Activated CD8-positive, alpha-beta T cell treated with anti-CD3 and anti-CD28 coated beads for 36 hours (primary cell): ENCODE data around the gene WDR70. TPM values are rescaled to one million over a fixed set of nuclear protein-coding genes. Genes with fewer than 3 reads are reported as not detected.
"Not testable (repeated sequence)": the region's sequence is repeated elsewhere in the genome, so short reads cannot be mapped to it uniquely, and the experiment has no call there.

Experiments used
- ATAC-seq: fragments of 200-7000 bp; cut with Tn5 transposase; one replicate; pipeline ENCODE4 v1.10.0; 2021; ENCODE audit warnings: mild to moderate bottlenecking, moderate library complexity
- CTCF ChIA-PET: fragments of 350-600 bp; sonication (Branson Sonifier 250); formaldehyde crosslinking; loops from one replicate; lab custom pipeline; 2021; ENCODE audit warnings: antibody characterized with exemption; lab: Charles Lee
- POLR2A ChIA-PET: fragments of 350-600 bp; sonication (Branson Sonifier 250); formaldehyde crosslinking; loops from one replicate; lab custom pipeline; 2021; ENCODE audit warnings: antibody characterized with exemption; lab: Charles Lee
- DNase-seq: peaks from one replicate; pipeline ENCODE4 v3.0.0-alpha.2; 2020
- H3K27ac Mint-ChIP-seq: one replicate; pipeline ENCODE4 v1.8.0; 2021; ENCODE audit warnings: mild to moderate bottlenecking, mixed read lengths
- H3K27me3 Mint-ChIP-seq: one replicate; pipeline ENCODE4 v1.8.0; 2021; ENCODE audit warnings: mixed read lengths
- H3K36me3 Mint-ChIP-seq: one replicate; pipeline ENCODE4 v1.8.0; 2021; ENCODE audit warnings: low read depth, mixed read lengths
- H3K4me1 Mint-ChIP-seq: one replicate; pipeline ENCODE4 v1.8.0; 2021; ENCODE audit warnings: low read depth, mixed read lengths
- H3K4me3 Mint-ChIP-seq: one replicate; pipeline ENCODE4 v1.8.0; 2021; ENCODE audit warnings: mild to moderate bottlenecking, moderate library complexity, mixed read lengths
- H3K9me3 Mint-ChIP-seq: one replicate; pipeline ENCODE4 v1.8.0; 2021; ENCODE audit warnings: mixed read lengths
- CTCF ChIP-seq: fragments of 200-600 bp; IDR thresholded peaks from one replicate; pipeline ENCODE4 v1.8.0; 2022; ENCODE audit warnings: antibody characterized with exemption, mild to moderate bottlenecking
- intact Hi-C: fragments of 100-400 bp; cut with micrococcal nuclease; formaldehyde crosslinking; loops from one replicate; pipeline ENCODE4 v1.10.0; 2022
- total RNA-seq, 2 experiments: library from RNA; stranded (reverse); gene quantifications; one replicate each; pipeline ENCODE4 v1.2.3, GENCODE V29; 2021

Gene WDR70
- total RNA-seq, 2 experiments from 2014 or later, result 30.8 to 32.7 TPM

- no peak overlapping the region for H3K27ac Mint-ChIP-seq
- CTCF ChIA-PET, result interaction anchor here (1.8 kb wide), 1 partner anchor 13 kb away, joined by 10 read pairs; no protein-coding TSS in a partner anchor
- no peak overlapping the region for H3K4me3 Mint-ChIP-seq
- intact Hi-C loops, result no loop called here
- H3K4me1 Mint-ChIP-seq, result no peaks in the 10 kb centered on the region
- H3K27me3 Mint-ChIP-seq, result no peaks in the 10 kb centered on the region
- TF ChIP-seq CTCF, result no peak
- DNase-seq (no peak), ATAC-seq (no peak)
- H3K9me3 Mint-ChIP-seq, result no peaks in the 10 kb centered on the region
- H3K36me3 Mint-ChIP-seq, result peaks cover 16% of the 10 kb centered on the region
- POLR2A ChIA-PET, result no interaction called here
Measured at GRCh38 chr5:37400501-37400900, 21.4 kb downstream of the WDR70 start.

GRCh38 chr5:37412515-37412914 is 33.4 kb downstream of the WDR70 start:
- DNase-seq, result no peak
- POLR2A ChIA-PET, result no interaction called here
- Mint-ChIP-seq H3K4me3 (no peak overlapping the region), H3K4me1 (peaks cover 2% of the 10 kb centered on the region), H3K27ac (no peak overlapping the region), H3K36me3 (peaks cover 13% of the 10 kb centered on the region), H3K27me3 (no peaks in the 10 kb centered on the region), H3K9me3 (no peaks in the 10 kb centered on the region)
- ATAC-seq, result no peak
- no peak for TF ChIP-seq CTCF
- intact Hi-C loops, result loop anchor here (5.0 kb wide), 1 partner anchor 780 kb away; no protein-coding TSS in a partner anchor
- CTCF ChIA-PET, result interaction anchor here (0.8 to 2.4 kb wide), 27 partner anchors 8 to 780 kb away, joined by 3 to 27 read pairs (median 4); partner anchors contain the start of gene NUP155

- H3K27ac Mint-ChIP-seq, intact Hi-C loops, H3K4me1 Mint-ChIP-seq, H3K27me3 Mint-ChIP-seq, ATAC-seq, CTCF ChIA-PET, H3K4me3 Mint-ChIP-seq, H3K36me3 Mint-ChIP-seq, H3K9me3 Mint-ChIP-seq, DNase-seq, POLR2A ChIA-PET: not testable (repeated sequence)
Measured at GRCh38 chr5:37415456-37415855, 36.3 kb downstream of the WDR70 start.

- intact Hi-C loops, result no loop called here
- Mint-ChIP-seq H3K27ac (no peak overlapping the region), H3K4me3 (no peak overlapping the region), H3K27me3 (no peaks in the 10 kb centered on the region), H3K36me3 (peaks cover 8% of the 10 kb centered on the region), H3K4me1 (peaks cover 8% of the 10 kb centered on the region), H3K9me3 (no peaks in the 10 kb centered on the region)
- CTCF ChIA-PET, result no interaction called here
- no peak for TF ChIP-seq CTCF
- ATAC-seq, result no peak
- DNase-seq, result no peak
- POLR2A ChIA-PET, result no interaction called here
Measured at GRCh38 chr5:37417347-37417746, 38.2 kb downstream of the WDR70 start.

GRCh38 chr5:37424441-37424840 is 45.3 kb downstream of the WDR70 start:
- H3K27ac Mint-ChIP-seq, result no peak overlapping the region
- H3K4me1 Mint-ChIP-seq, result peaks cover 10% of the 10 kb centered on the region
- TF ChIP-seq CTCF, result no peak
- H3K36me3 Mint-ChIP-seq, result peaks cover 3% of the 10 kb centered on the region
- DNase-seq (no peak), ATAC-seq (no peak)
- no peak overlapping the region for H3K4me3 Mint-ChIP-seq
- H3K27me3 Mint-ChIP-seq, result no peaks in the 10 kb centered on the region
- ChIA-PET POLR2A (interaction anchor here (0.6 kb wide), 1 partner anchor 121 kb away, joined by 3 read pairs; no protein-coding TSS in a partner anchor), CTCF (interaction anchor here (1.4 to 5.1 kb wide), 2 partner anchors 11 to 298 kb away, joined by 3 to 24 read pairs; no protein-coding TSS in a partner anchor)
- intact Hi-C loops, result no loop called here
- H3K9me3 Mint-ChIP-seq, result no peaks in the 10 kb centered on the region
